Esophagus squamous epithelium (tissue), 4 donors: ENCODE measurements around the gene PGGT1B.

Source experiments
- POLR2A ChIP-seq, 4 donors: fragments of 450-650 bp; IDR thresholded peaks; one replicate each; pipeline ENCODE4 v1.6.1; 2017; ENCODE audit warnings: antibody characterized with exemption in 4 of 4, mild to moderate bottlenecking in 4 of 4, moderate library complexity in 3 of 4
- TF ChIP-seq, protein P1 (sequence below), 6 experiments: fragments of 450-650 bp in 4 of 6; fragments of 200-600 bp in 2 of 6; sonication (generic) in 2 of 6; IDR thresholded peaks; one replicate each; pipeline ENCODE4 v1.5.1; 2016 to 2019; ENCODE audit warnings: antibody characterized with exemption in 6 of 6, mild to moderate bottlenecking in 4 of 6, moderate library complexity in 4 of 6

GRCh38 chr5:115179030-115179393 lies 83.7 kb downstream of the PGGT1B start:
- TF ChIP-seq, protein P1, sequence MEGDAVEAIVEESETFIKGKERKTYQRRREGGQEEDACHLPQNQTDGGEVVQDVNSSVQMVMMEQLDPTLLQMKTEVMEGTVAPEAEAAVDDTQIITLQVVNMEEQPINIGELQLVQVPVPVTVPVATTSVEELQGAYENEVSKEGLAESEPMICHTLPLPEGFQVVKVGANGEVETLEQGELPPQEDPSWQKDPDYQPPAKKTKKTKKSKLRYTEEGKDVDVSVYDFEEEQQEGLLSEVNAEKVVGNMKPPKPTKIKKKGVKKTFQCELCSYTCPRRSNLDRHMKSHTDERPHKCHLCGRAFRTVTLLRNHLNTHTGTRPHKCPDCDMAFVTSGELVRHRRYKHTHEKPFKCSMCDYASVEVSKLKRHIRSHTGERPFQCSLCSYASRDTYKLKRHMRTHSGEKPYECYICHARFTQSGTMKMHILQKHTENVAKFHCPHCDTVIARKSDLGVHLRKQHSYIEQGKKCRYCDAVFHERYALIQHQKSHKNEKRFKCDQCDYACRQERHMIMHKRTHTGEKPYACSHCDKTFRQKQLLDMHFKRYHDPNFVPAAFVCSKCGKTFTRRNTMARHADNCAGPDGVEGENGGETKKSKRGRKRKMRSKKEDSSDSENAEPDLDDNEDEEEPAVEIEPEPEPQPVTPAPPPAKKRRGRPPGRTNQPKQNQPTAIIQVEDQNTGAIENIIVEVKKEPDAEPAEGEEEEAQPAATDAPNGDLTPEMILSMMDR (IDR thresholded peaks at IDR 0.05), result no peak
- TF ChIP-seq POLR2A (IDR thresholded peaks at IDR 0.05), result no peak
